GM19239 (cell line): ENCODE measurements around the gene PLXNA4.

Source experiments
- DNase-seq: peaks from one replicate; pipeline ENCODE4 v3.0.0; 2011; ENCODE audit warnings: low spot score; ENCODE audit not compliant: insufficient read length
- FAIRE-seq: peaks from 2 replicates; lab custom pipeline; 2011; peaks lifted over from hg19 to GRCh38; lab: Jason Lieb, UNC

Gene PLXNA4

GRCh38 chr7:132425942-132426341 is 150.3 kb downstream of the PLXNA4 start:
- no peak for FAIRE-seq
- no peak for DNase-seq

GRCh38 chr7:132424821-132425724 is 151.2 kb downstream of the PLXNA4 start:
- FAIRE-seq, result no peak

GRCh38 chr7:132424277-132424676 is 152.0 kb downstream of the PLXNA4 start:
- FAIRE-seq (no peak), DNase-seq (no peak)

More at GRCh38 chr7:132424821-132425724, 151.2 kb downstream of the PLXNA4 start:
- no peak for DNase-seq

GRCh38 chr7:132423594-132424200 is 152.6 kb downstream of the PLXNA4 start:
- no peak for FAIRE-seq
- no peak for DNase-seq

- DNase-seq (no peak), FAIRE-seq (no peak)
Observed at GRCh38 chr7:132422502-132423111, 153.7 kb downstream of the PLXNA4 start.

- no peak for FAIRE-seq
- no peak for DNase-seq
Observed at GRCh38 chr7:132420527-132420926, 155.7 kb downstream of the PLXNA4 start.

GRCh38 chr7:132419542-132419941 is 156.7 kb downstream of the PLXNA4 start:
- no peak for FAIRE-seq

GRCh38 chr7:132418840-132419239 is 157.4 kb downstream of the PLXNA4 start:
- DNase-seq (no peak), FAIRE-seq (no peak)

More at GRCh38 chr7:132419542-132419941, 156.7 kb downstream of the PLXNA4 start:
- DNase-seq, result no peak

GRCh38 chr7:132417103-132417906 is 159.0 kb downstream of the PLXNA4 start:
- no peak for DNase-seq
- FAIRE-seq, result no peak

GRCh38 chr7:132416395-132416794 is 159.9 kb downstream of the PLXNA4 start:
- DNase-seq, result no peak
- no peak for FAIRE-seq

GRCh38 chr7:132415259-132415658 is 161.0 kb downstream of the PLXNA4 start:
- DNase-seq, result no peak

GRCh38 chr7:132414857-132415256 is 161.4 kb downstream of the PLXNA4 start:
- DNase-seq (no peak), FAIRE-seq (no peak)

More at GRCh38 chr7:132415259-132415658, 161.0 kb downstream of the PLXNA4 start:
- no peak for FAIRE-seq

- DNase-seq (no peak), FAIRE-seq (no peak)
Observed at GRCh38 chr7:132412435-132412834, 163.8 kb downstream of the PLXNA4 start.

- FAIRE-seq (no peak), DNase-seq (no peak)
Observed at GRCh38 chr7:132410861-132411541, 165.3 kb downstream of the PLXNA4 start.

- no peak for FAIRE-seq
- no peak for DNase-seq
Observed at GRCh38 chr7:132410385-132410784, 165.9 kb downstream of the PLXNA4 start.

GRCh38 chr7:132407764-132408163 is 168.5 kb downstream of the PLXNA4 start:
- no peak for FAIRE-seq
- DNase-seq, result no peak

GRCh38 chr7:132406039-132406438 is 170.2 kb downstream of the PLXNA4 start:
- FAIRE-seq, result no peak
- no peak for DNase-seq

GRCh38 chr7:132404261-132404660 is 172.0 kb downstream of the PLXNA4 start:
- FAIRE-seq (no peak), DNase-seq (no peak)

GRCh38 chr7:132403465-132404110 is 172.7 kb downstream of the PLXNA4 start:
- no peak for FAIRE-seq

More at GRCh38 chr7:132403465-132404110, 172.7 kb downstream of the PLXNA4 start:
- DNase-seq, result no peak
